Middle frontal gyrus (tissue), 1 donor: ENCODE results near the gene RASAL2.
"Not testable (repeated sequence)": the region's sequence is repeated elsewhere in the genome, so short reads cannot be mapped to it uniquely, and the experiment has no call there.

Source experiments
- DNase-seq: peaks from one replicate; pipeline ENCODE4 v3.0.0-alpha.2; 2015; ENCODE audit warnings: low spot score; ENCODE audit errors: extremely low spot score

The RASAL2 gene

DNA sequence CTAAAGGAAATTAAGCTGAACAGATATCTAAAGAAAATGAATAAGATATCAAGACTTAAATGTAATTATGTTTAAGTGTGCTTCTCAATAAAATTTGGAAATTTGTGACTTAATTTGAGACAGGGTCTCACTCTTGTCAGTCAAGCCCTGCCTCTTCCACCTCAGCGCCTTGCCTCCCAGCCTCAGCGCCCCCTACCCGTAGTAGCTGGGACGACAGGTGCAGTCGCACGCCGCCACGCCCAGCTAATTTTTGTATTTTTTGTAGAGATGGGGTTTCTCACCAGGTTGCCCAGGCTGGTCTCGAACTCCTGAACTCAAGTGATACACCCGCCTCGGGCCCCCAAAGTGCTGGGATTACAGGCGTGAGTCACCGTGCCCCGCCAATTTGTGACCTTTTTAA lies 285.9 kb downstream of the RASAL2 start:
- no peak for DNase-seq

DNA sequence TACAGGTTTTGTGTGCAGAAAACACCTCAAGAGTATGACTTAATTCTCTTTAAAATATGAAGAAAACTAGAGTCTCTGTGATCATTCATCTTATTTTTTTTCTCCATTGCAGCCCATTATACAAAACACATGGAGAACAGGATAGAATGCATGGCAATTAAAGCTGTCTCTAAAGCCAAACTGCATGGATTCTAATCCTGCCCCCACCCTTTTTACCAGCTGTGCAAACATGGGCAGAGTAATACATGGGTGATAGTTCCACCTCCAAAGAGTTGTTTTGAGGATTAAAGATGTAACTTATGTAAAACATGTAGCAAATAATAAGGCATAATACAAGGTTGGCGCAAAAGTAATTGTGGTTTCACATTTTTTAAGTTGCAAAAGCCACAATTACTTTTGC lies 288.5 kb downstream of the RASAL2 start:
- no peak for DNase-seq

DNA sequence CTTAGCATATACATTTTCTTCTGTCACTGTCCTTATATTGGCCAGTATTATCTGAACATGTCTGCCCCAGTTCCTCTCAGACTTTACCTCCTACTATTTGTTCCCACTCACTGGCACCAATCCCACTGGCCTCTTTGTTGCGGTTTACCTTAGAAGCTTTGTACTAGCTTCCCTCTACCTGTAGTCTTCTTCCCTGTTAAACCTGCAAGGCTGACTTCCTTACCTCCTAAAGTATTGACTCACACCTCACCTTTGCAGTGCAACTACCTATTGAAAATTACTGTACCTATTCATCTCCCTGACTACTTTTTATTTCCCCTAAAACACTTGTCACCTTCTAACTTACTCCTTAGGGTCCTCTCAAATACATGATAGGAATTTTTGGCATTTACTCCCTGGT lies 291.8 kb downstream of the RASAL2 start:
- DNase-seq: no peak

DNA sequence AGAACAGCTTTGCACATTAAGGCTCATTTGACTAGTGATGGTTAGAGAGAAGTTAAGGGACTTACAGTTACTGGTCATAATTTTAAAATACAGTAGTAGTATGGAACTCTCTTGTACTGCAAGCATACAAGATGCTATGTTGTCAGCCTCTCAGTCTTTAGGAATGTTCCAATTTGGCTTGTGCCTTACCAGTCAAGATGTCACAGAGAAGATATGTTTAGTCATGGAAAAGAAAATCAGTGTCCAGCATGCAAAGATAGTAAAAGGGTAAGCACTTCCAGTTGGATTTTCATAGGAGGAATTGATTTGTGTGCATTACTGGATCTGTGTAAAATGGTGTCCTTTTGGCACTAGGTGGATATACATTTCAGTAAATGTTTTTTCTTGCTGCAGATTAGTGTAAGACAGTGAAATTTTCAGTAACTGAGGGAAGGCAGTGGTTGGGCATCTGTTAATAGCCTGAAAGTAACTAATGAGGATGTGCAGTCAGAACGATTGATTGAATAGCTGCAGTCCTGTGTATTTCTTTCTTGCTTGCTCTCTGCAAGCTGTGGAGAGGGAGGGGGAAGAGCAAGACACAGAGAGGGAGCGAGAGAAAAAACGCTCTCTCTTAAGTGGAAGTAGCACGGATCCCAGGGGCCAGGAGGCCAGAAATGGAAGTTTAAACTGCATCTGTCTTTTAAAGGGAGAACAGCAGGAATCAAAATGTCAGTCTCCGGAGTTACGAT lies 294.7 kb downstream of the RASAL2 start:
- no peak for DNase-seq

DNA sequence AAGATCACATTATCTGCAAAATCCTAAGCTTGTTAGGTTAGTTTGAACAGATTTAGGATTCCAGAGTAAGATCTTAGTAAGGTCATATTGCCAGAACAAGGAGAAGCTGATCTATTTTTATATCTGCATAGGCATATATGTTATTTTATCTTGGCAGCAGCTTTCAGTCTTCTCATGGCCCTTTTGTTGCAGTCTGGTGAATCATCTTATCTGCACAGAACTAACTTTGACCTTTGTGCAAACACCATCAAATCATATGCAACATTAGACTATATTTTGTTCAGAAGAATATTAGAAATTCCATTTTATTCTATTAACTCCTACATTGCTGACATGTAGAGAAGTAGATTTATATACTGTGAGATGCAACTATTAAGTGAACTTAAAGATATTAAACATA lies 295.5 kb downstream of the RASAL2 start:
- no peak for DNase-seq

- DNase-seq: not testable (repeated sequence)
Observed at GRCh38 chr1:178390280-178390679, 296.4 kb downstream of the RASAL2 start.

GRCh38 chr1:178393370-178393769 lies 299.5 kb downstream of the RASAL2 start:
- DNase-seq: no peak

- DNase-seq: no peak
Observed at GRCh38 chr1:178396789-178397188, 302.9 kb downstream of the RASAL2 start.

DNA sequence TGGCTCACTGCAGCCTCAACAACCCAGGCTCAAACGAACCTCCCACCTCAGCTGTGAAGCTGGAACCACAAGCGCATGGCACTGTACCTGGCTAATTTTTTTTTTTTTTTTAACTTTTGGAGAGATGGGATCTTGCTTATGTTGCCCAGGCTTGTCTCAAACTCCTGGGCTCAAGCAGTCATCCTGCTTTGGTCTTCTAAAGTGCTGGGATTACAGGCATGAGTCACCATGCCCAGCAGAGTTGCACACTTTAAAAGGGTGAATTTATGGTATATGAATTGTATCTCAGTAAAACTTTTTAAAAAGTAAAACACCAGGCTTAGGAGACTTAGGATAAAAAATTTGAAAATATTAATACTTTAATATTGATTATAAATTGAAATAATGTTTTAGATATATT lies 303.8 kb downstream of the RASAL2 start:
- no peak for DNase-seq

DNA sequence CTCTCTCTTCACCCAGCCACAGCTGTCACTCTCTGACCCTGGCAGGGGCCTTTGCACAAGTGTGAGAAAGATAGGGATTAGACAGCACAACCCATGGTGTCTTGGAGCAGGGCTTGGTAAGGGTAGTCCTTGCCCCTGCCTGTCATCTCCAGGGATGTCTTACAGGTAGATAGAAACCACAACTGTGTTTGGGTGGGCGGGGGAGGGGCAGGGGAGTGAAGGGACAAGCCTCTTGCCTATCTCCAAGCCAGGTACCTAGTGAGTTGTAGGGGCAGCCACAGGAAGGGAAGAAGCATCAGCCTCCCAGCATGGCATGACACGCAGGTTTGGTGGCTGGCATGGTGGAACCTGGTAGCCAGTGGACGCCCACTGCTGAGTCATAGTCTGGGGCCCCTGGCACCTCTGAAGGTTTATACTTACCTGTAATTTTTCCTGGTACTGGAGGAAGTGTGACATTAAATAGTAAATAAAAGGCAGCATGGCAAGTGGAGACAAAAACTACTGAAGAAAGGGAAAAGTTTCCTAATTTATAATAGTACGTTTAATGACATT lies 305.3 kb downstream of the RASAL2 start:
- no peak for DNase-seq

DNA sequence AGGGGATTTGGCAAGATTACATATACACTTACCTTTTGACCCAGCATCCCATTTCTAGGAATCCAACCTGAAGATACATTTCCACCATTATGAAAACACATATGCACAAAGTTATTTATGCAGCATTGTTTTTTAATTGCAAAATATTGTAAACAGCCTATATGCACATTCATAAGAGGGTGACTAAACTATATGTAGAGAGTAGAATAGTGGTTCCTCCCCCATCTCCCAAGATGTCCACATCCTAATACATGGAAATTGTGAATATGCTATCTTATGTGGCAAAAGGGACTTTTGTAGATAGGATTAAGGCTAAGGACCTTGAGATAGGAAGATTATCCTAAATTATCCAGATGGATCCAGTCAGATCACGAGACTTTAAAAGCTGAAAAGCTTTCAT lies 311.2 kb downstream of the RASAL2 start:
- DNase-seq: no peak

GRCh38 chr1:178407215-178407614 lies 313.3 kb downstream of the RASAL2 start:
- no peak for DNase-seq

DNA sequence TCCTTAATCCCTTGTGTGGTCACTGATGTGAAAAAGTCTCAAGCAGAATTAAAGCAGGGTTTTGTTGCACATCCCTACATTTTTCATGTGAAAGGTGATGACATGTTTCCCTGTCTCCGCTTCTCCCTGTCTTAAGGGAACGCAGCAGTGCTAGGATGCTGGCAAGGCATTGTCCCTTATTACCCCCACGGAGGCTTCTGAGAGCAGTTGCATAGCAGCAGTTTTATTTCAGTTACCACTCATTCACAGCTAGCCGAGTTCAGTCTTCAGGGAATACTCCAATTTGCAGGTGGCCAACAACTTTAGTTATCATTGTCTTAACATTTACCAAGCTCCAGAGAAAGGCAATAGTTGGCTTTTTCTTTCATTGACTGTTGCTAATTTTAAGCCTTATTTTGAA lies 313.8 kb downstream of the RASAL2 start:
- DNase-seq: no peak

DNA sequence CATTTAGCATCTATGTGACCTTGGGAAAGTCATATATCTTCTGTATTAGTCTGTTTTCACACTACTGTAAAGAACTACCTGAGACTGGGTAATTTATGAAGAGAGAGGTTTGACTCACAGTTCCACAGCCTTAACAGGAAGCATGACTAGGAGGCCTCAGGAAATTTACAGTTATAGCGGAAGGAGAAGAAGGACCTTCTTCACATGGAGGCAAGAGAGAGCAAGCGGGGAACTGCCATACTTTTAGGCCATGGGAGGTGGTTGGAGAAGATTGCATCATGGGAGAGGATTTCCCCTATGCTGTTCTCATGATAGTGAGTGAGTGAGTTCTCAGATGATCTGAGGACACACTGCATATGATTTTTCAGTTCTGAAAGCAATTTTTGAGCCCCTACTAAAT lies 315.0 kb downstream of the RASAL2 start:
- no peak for DNase-seq

DNA sequence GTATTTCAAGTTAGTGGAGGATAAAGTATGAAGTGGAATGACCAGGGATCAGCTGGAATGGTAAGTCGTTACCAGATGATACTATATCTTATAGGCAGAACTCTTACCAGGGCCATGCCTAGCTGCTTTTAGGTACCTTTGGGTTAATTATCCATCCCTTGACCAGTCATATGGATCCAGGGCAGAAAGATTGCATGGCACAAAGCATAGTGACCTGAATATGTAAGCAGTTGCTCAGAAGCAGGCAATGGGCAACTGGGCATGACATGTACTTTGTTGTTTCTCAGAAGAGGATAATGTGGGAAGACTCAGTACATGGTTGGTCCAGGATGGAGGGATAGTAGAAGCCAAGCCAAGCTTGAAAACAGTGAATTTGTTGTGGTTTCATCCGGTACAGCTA lies 315.6 kb downstream of the RASAL2 start:
- no peak for DNase-seq

DNA sequence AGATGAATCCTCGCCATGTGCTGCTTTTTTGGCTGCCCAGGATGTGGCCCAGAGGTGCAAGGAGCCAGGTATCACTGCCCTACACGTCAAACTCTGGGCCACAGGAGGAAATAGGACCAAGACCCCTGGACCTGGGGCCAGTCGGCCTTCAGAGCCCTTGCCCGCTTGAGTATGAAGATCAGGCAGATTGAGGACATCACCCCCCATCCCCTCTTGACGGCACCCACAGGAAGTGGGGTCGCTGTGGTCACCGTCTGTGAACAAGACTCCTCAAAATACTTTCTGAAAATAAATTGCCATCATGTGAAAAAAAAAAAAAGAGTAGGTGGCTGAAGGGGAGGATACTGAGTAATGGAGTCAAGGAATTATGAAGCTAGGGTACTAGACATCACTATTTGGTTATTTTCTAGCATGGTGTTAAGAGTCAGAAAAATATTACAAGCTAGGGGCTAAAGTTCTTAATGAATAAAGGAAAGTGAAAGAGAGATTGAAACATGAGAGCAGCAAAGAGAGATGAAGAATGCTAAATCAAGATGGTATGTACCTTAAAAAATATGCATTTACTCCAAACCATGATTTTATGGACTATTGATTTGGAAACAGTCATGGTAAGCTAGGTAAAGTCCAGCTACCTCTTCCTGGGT lies 318.0 kb downstream of the RASAL2 start:
- no peak for DNase-seq

DNA sequence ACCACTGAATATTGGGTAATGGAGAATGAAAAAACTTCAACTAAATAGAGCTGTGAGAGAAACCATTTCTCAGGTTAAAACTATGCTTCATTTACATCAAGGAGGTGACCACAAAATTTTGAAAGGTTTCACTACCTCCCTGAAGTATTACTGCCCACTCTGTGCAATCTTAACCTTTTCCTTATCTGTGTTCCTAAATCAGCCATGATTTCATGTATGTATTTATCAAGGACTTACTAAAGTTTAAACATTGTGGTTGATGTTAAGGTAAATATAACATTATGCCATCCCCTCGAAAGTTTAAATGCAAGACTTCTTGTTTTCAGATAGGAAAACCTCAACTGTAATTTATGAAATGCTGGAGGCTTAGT lies 318.5 kb downstream of the RASAL2 start:
- DNase-seq: no peak

GRCh38 chr1:178417858-178418257 lies 324.0 kb downstream of the RASAL2 start:
- no peak for DNase-seq

DNA sequence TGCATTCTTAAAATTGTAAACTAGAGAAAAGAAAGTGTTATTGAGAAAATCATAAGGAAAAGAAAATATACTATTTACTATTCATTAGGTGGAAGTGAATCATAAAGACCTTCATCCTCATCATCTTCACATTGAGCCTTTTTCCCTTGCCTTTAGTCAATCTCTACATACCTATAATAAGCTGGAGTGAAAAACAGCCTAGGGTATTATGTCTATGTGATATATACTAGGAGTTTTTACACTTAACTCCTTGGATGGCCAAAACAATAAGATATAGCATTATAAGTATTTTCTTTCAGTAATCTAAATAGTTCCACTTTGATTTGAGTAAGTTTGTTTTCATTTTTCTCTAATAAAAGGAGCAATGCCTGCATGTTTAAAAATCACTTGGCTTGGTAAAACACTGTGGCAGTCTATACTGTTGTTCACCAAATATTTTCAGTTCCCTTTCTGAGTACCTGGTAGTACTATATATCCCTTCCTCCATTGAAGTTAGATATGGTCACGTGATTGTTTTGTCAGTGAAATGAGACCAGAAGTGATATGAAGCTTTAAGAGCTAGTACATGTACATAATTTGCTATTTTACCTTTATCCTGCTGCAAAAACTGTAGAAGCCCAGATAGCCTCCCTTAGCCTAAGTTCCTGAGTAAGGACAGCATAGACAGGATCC lies 324.5 kb downstream of the RASAL2 start:
- DNase-seq: no peak

GRCh38 chr1:178434360-178434759 lies 340.5 kb downstream of the RASAL2 start:
- DNase-seq: no peak

GRCh38 chr1:178434899-178435435 lies 341.1 kb downstream of the RASAL2 start:
- DNase-seq: no peak

DNA sequence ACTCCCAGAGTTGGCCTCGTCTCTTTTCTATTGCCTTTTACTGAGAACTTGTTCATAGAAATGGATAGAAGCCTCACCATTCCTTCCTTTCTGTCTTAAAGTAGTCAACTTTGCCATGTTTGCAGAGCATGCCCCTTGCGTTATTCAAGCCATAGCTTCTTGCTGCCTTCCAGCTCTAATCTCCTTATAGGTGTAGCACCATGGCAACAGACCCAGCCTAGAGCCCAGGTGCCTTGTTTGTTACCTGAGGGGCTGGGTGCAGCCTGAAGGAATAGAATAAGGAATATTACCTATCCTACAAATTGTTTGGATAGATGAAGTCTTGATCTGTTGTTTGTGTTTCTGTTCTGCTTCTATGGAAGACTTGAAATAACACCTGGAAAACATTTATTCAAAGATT lies 343.0 kb downstream of the RASAL2 start:
- DNase-seq: no peak
